Kidney epithelial cell (primary cell): ENCODE data around the gene HDGFL2. TPM values are rescaled to one million over a fixed set of nuclear protein-coding genes. Genes with fewer than 3 reads are reported as not detected.

ENCODE experiments used
- DNase-seq: peaks from one replicate; pipeline ENCODE4 v3.0.0-alpha.2; 2010; ENCODE audit warnings: low read depth
- H3K27me3 ChIP-seq: 2 replicates; pipeline ENCODE4 v1.6.0; 2011; ENCODE audit warnings: low read length; ENCODE audit not compliant: control insufficient read depth, insufficient read depth
- H3K36me3 ChIP-seq: 2 replicates; pipeline ENCODE4 v1.5.1; 2011; ENCODE audit warnings: low read length; ENCODE audit not compliant: control insufficient read depth, insufficient read depth
- H3K4me3 ChIP-seq: 2 replicates; pipeline ENCODE4 v1.5.1; 2011; ENCODE audit warnings: low read depth, mild to moderate bottlenecking, control low read depth, low read length
- CTCF ChIP-seq: IDR thresholded peaks from 2 replicates; pipeline ENCODE4 v1.5.1; 2011; ENCODE audit warnings: mild to moderate bottlenecking, moderate library complexity, low read length, control low read depth, inconsistent platforms; ENCODE audit not compliant: insufficient read depth, poor library complexity, severe bottlenecking
- total RNA-seq: library from RNA; depleted of rRNA; stranded (reverse); fragments of >200 nt; gene quantifications from 2 replicates; pipeline ENCODE4 v1.2.3, GENCODE V29; 2015

The HDGFL2 gene
- total RNA-seq, 1 donor from 2014 or later, result 82.0 TPM

GRCh38 chr19:4534836-4535658 lies 63.0 kb downstream of the HDGFL2 start, which contains the start of gene PLIN5:
Gene PLIN5 (minus strand): TSS chr19:4535224. CDS start chr19:4534074, 1,150 bp downstream.
- Histone ChIP-seq H3K27me3 (peaks cover 30% of the 10 kb centered on the region), H3K4me3 (no peak within 1 kb of the TSS), H3K36me3 (no peaks in the 10 kb centered on the region)
- TF ChIP-seq CTCF, result no peak
- no peak for DNase-seq

GRCh38 chr19:4536798-4537197 lies 64.7 kb downstream of the HDGFL2 start:
- H3K36me3 ChIP-seq, result no peaks in the 10 kb centered on the region
- no peak for DNase-seq
- TF ChIP-seq CTCF, result no peak
- H3K27me3 ChIP-seq, result peaks cover 23% of the 10 kb centered on the region
- no peak overlapping the region for H3K4me3 ChIP-seq

- Histone ChIP-seq H3K27me3 (peaks cover 23% of the 10 kb centered on the region), H3K36me3 (no peaks in the 10 kb centered on the region), H3K4me3 (no peak overlapping the region)
- DNase-seq, result no peak
- no peak for TF ChIP-seq CTCF
Measured at GRCh38 chr19:4537953-4538600, 66.0 kb downstream of the HDGFL2 start.

GRCh38 chr19:4538601-4538954 lies 66.5 kb downstream of the HDGFL2 start:
- Histone ChIP-seq H3K36me3 (no peaks in the 10 kb centered on the region), H3K4me3 (no peak overlapping the region), H3K27me3 (peaks cover 23% of the 10 kb centered on the region)
- DNase-seq, result no peak
- TF ChIP-seq CTCF, result no peak

GRCh38 chr19:4539169-4539692 lies 67.1 kb downstream of the HDGFL2 start:
- Histone ChIP-seq H3K36me3 (no peaks in the 10 kb centered on the region), H3K27me3 (peaks cover 23% of the 10 kb centered on the region), H3K4me3 (no peak overlapping the region)
- DNase-seq, result no peak
- TF ChIP-seq CTCF, result no peak
